ENCODE results near the gene CD86.

DNA sequence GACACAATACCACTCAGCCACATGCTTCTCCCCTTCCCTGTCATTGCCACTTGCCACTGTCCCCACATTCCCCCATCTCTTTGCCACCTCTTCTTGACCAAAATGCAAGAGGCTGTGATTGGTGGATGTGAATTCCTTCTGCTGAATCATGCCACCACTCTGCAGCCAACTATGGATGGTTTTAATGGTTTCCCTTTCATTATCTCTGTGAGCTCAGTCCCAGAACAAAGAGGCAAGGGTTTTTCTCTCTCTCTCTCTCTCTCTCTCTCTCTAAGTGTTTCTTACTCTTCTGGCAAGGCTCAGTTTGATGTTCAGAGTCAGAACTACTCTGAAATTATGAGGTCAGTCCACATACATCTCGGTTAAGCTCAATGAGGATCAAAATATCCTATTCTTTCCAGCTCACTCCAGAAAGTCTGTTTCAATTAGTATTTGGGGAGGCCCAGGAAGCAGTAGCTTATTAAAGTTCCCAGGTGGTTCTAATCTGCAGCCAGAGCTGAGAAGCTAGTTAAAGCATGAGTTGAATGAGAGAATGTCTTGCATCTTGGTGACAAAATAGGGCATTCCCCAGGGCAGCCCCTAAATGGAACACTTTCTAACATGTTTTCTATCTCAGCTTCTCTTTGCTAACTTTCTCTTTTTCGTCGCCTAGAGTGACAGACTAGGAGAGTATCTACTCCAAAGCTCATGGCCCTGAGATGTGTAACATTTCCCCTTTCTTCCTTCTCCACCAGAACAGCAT lies 24.6 kb upstream of the CD86 start:
- TF ChIP-seq, protein P1, sequence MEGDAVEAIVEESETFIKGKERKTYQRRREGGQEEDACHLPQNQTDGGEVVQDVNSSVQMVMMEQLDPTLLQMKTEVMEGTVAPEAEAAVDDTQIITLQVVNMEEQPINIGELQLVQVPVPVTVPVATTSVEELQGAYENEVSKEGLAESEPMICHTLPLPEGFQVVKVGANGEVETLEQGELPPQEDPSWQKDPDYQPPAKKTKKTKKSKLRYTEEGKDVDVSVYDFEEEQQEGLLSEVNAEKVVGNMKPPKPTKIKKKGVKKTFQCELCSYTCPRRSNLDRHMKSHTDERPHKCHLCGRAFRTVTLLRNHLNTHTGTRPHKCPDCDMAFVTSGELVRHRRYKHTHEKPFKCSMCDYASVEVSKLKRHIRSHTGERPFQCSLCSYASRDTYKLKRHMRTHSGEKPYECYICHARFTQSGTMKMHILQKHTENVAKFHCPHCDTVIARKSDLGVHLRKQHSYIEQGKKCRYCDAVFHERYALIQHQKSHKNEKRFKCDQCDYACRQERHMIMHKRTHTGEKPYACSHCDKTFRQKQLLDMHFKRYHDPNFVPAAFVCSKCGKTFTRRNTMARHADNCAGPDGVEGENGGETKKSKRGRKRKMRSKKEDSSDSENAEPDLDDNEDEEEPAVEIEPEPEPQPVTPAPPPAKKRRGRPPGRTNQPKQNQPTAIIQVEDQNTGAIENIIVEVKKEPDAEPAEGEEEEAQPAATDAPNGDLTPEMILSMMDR (IDR thresholded peaks at IDR 0.05) = no peak
- TF ChIP-seq POLR2A (IDR thresholded peaks at IDR 0.05) = no peak

Measured in Peyer's patch (tissue), 4 donors.